GM18499 (cell line): ENCODE measurements around the gene AOAH.
"Not testable (repeated sequence)": the region's sequence is repeated elsewhere in the genome, so short reads cannot be mapped to it uniquely, and the experiment has no call there.

Experiments
- ATAC-seq: cut with Tn5 transposase; IDR thresholded peaks from one replicate; pipeline ENCODE4 v1.9.1; 2021; ENCODE audit warnings: moderate number of reproducible peaks; ENCODE audit not compliant: insufficient read depth, unreplicated experiment

The AOAH gene

GRCh38 chr7:36659638-36660341, 64.5 kb downstream of the AOAH start:
- ATAC-seq, result no peak

- ATAC-seq, result no peak
These were observed 65.2 kb downstream of the AOAH start for GRCh38 chr7:36659172-36659516.

GRCh38 chr7:36658335-36659171, 65.7 kb downstream of the AOAH start:
- no peak for ATAC-seq

- ATAC-seq, result no peak
These were observed 67.1 kb downstream of the AOAH start for GRCh38 chr7:36657036-36657660.

- no peak for ATAC-seq
These were observed 69.9 kb downstream of the AOAH start for GRCh38 chr7:36654436-36654835.

GRCh38 chr7:36653663-36654355, 70.5 kb downstream of the AOAH start:
- no peak for ATAC-seq

GRCh38 chr7:36653008-36653662, 71.2 kb downstream of the AOAH start:
- ATAC-seq, result no peak

GRCh38 chr7:36652431-36652830, 71.9 kb downstream of the AOAH start:
- no peak for ATAC-seq

- ATAC-seq, result no peak
These were observed 72.9 kb downstream of the AOAH start for GRCh38 chr7:36651404-36651803.

- ATAC-seq, result no peak
These were observed 73.5 kb downstream of the AOAH start for GRCh38 chr7:36650766-36651312.

- ATAC-seq, result no peak
These were observed 74.0 kb downstream of the AOAH start for GRCh38 chr7:36650320-36650719.

GRCh38 chr7:36649319-36649718, 75.0 kb downstream of the AOAH start:
- not testable (repeated sequence) for ATAC-seq

- ATAC-seq, result no peak
These were observed 75.9 kb downstream of the AOAH start for GRCh38 chr7:36648441-36648840.

GRCh38 chr7:36644625-36645422, 79.5 kb downstream of the AOAH start:
- no peak for ATAC-seq

GRCh38 chr7:36642414-36642813, 81.9 kb downstream of the AOAH start:
- ATAC-seq, result no peak

GRCh38 chr7:36642010-36642409, 82.3 kb downstream of the AOAH start:
- no peak for ATAC-seq

- no peak for ATAC-seq
These were observed 83.6 kb downstream of the AOAH start for GRCh38 chr7:36640682-36641081.

- ATAC-seq, result no peak
These were observed 84.5 kb downstream of the AOAH start for GRCh38 chr7:36639826-36640225.

- no peak for ATAC-seq
These were observed 85.6 kb downstream of the AOAH start for GRCh38 chr7:36638586-36639263.
